RWPE1 (cell line): ENCODE measurements around the gene HOXD10.
A peak's percentile ranks its signal among the peaks of the same experiment; 100 is the strongest.

Experiments
- CTCF ChIA-PET: fragments of 350-600 bp; sonication (Branson Sonifier 250); formaldehyde crosslinking; extraction: SDS; loops from one replicate; lab custom pipeline; 2021; lab: Yijun Ruan, JAX
- POLR2A ChIA-PET: fragments of 400-600 bp; formaldehyde crosslinking; extraction: SDS; loops from one replicate; lab custom pipeline; 2020; ENCODE audit warnings: antibody characterized with exemption; ENCODE audit not compliant: low non-redundant PET; lab: Yijun Ruan, JAX
- DNase-seq: peaks from one replicate; pipeline ENCODE4 v3.0.0; 2012; ENCODE audit warnings: low spot score
- H3K27ac ChIP-seq: fragments of 450-650 bp; 2 replicates; pipeline ENCODE4 v1.5.1; 2017
- TF ChIP-seq, protein P1 (sequence below): fragments of 450-650 bp; conservative IDR thresholded peaks from 2 replicates; pipeline ENCODE4 v1.5.1; 2017; ENCODE audit warnings: low read depth, mild to moderate bottlenecking

The HOXD10 gene

DNA sequence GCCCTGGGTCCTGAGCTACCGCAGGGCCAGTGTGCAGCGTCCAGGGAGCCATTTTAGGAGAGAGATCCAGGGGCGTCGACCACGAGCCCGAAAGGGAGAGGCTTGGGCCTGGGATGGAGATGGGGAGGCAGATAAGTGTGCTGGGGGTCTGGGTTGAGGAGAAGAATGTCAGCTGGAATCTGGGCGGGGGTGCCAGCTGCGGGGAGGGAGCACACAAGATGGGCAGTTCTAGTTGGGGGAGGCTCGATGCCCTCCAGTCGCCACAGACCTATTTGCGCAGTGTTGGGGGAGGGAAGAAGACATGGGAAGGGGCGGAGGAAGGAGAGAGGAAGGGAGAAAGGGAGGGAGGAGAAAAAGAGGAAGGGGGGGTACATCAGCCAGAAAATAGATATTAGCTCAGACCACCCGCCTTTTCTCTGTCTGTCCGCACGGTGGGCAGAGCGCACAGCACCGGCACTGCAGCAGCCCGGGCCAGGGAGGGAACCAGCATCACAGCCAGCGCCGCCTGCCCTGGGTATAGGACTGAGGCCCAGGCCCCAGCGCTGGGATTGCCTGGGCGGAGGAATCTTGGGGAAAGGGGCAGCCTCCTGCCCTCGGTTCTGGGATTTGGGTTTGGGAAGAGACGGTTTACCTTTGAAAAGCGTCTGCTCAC, 11.4 kb upstream of the HOXD10 start:
- DNase-seq: no peak
- TF ChIP-seq, protein P1, sequence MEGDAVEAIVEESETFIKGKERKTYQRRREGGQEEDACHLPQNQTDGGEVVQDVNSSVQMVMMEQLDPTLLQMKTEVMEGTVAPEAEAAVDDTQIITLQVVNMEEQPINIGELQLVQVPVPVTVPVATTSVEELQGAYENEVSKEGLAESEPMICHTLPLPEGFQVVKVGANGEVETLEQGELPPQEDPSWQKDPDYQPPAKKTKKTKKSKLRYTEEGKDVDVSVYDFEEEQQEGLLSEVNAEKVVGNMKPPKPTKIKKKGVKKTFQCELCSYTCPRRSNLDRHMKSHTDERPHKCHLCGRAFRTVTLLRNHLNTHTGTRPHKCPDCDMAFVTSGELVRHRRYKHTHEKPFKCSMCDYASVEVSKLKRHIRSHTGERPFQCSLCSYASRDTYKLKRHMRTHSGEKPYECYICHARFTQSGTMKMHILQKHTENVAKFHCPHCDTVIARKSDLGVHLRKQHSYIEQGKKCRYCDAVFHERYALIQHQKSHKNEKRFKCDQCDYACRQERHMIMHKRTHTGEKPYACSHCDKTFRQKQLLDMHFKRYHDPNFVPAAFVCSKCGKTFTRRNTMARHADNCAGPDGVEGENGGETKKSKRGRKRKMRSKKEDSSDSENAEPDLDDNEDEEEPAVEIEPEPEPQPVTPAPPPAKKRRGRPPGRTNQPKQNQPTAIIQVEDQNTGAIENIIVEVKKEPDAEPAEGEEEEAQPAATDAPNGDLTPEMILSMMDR: no peak
- ChIA-PET CTCF (interaction anchor here (0.7 to 1.3 kb wide), 4 partner anchors 12 to 709 kb away, joined by 3 to 5 read pairs (median 4); no protein-coding TSS in a partner anchor), POLR2A (no interaction called here)
- peak overlapping the region; percentile 98 for H3K27ac ChIP-seq

DNA sequence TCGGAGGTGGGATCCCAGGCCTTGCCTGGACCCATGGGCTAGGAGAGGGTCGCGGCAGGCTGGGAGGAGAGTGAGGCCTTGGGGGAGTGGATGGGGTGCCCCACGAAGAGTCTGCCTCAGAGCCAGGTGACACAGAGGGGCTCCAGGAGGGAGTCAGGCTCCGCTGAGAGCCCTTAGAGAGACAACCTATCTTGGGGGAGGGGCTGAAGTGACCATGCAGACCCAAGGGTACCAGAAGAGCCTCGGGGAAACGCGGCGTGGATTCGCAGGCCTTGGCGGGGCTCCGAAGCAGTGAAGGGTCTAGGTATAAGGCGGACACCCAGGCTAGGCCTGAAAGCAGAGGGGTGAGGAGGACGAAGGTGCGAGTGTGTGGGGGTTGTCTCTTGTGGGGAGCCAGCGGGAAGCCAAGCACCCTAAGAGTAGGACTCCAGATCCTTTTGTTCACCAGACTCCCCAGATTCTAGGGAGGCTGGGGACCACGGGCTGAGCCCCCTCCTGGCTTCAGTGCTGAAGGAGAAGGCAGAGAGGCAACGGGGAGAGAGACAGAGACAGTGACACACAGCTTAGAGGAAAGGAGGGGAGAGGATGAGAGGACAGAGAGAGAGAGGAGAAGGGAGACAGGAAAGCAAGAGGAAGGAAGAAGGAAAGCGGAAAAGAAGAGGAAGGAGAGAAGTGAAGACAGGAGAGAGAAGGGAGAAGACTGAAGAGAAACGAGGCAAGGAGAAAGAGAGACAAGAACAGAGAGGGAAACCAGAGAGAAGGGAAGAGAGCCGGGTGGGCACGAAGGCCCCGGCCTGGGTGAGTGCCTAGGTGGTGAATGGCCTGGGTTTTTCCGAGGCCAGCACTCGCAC, 10.6 kb upstream of the HOXD10 start:
- POLR2A ChIA-PET: interaction anchor here (0.6 to 1.3 kb wide), 3 partner anchors 9 to 14 kb away, joined by 3 to 4 read pairs (median 3); no protein-coding TSS in a partner anchor
- TF ChIP-seq, protein P1: no peak
- H3K27ac ChIP-seq: peak overlapping the region; percentile 98
- DNase-seq: no peak
- CTCF ChIA-PET: interaction anchor here (0.6 kb wide), 1 partner anchor 365 kb away, joined by 3 read pairs; no protein-coding TSS in a partner anchor

DNA sequence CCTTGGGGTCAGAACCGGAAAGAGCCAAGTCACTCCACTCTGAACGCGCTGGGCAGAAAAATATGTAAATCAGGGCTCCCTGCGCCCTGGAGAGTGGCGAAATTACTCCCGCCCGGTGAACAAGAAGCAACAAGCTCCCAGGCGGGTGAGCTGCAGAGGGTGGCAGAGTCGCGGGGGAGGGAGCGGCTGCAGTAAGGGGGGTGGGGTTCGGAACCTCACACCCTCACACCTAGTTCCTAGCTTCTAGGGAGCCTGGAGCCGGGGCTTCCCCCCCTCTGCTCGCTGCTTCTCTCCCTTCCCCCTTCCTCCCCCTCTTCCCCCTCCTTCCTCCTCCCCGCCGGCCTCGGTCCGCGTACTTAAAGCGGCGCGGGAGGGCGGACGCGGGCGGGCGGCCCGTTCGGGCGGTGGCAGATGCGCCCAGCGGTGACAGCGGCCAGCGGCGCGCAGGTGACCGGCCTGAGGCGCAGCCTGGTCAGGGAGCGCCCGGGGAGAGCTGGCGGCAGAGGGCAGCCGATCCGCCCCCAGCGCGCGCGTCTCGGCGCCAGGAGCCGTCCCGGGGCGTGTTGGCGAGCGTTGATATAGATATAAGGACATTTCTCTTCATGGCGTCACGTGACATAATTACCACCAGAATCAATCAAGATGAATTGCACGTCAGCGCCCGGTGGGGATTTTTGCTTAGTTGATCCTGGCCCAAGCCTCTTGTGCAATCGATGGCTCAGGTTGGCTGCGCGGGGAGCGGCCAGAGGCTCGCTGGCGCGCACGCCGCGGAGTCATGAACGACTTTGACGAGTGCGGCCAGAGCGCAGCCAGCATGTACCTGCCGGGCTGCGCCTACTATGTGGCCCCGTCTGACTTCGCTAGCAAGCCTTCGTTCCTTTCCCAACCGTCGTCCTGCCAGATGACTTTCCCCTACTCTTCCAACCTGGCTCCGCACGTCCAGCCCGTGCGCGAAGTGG, 9.7 kb upstream of the HOXD10 start, which contains the start of gene HOXD11:
Gene HOXD11 (plus strand): TSS at position 700 of the 959 bp plus-strand sequence. CDS start 76 bp downstream, at position 776.
- H3K27ac ChIP-seq: peak within 1 kb of the TSS; percentile 98
- CTCF ChIA-PET: interaction anchor here (0.6 kb wide), 1 partner anchor 18 kb away, joined by 4 read pairs; no protein-coding TSS in a partner anchor
- POLR2A ChIA-PET: interaction anchor here (0.6 to 1.3 kb wide), 3 partner anchors 10 to 13 kb away, joined by 3 to 4 read pairs (median 3); no protein-coding TSS in a partner anchor
- TF ChIP-seq, protein P1: no peak
- DNase-seq: peak; percentile 98

DNA sequence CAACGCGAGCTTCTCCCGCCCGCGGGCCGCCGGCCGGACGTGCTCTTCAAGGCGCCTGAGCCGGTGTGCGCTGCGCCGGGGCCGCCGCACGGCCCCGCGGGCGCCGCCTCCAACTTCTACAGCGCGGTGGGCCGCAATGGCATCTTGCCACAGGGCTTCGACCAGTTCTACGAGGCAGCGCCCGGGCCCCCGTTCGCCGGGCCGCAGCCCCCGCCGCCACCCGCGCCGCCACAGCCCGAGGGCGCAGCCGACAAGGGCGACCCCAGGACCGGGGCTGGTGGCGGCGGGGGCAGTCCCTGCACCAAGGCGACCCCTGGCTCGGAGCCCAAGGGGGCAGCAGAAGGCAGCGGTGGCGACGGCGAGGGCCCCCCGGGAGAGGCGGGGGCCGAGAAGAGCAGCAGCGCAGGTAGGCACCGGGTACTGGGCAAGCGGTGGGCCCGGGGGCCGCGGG, 8.8 kb upstream of the HOXD10 start:
- no peak for DNase-seq
- ChIA-PET POLR2A (no interaction called here), CTCF (no interaction called here)
- TF ChIP-seq, protein P1: no peak
- H3K27ac ChIP-seq: peak overlapping the region; percentile 98

DNA sequence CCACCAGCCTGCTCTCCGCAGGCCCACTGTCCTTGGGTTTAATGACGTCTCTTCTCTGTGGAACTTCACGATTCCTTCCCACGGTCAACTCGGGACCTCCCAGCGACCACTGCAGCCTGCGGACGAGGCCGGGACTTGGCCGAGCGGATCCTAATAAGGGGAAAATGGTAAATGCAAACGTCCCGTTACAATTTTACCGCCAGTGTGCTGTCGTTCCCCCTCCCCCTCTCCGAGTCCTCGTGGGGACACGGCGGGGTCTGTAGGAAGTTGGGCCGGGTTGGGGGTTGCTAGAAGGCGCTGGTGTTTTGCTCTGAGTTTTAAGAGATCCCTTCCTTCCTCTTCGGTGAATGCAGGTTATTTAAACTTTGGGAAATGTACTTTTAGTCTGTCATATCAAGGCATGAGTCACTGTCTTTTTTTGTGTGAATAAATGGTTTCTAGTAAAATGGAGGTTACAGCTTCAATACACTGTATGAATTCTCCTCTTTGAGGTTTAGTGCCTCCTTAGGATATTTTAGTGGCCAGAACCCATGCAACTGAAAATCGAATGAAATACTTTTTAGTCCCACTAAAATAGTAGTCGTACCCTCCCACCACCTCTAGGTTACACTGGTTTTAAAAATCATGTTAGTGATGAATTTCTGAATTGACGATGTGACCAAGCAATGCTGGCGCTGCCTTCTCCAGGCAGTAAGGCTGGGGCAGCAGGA, 7.2 kb upstream of the HOXD10 start:
- TF ChIP-seq, protein P1: no peak
- POLR2A ChIA-PET: no interaction called here
- peak overlapping the region; percentile 98 for H3K27ac ChIP-seq
- DNase-seq: no peak
- CTCF ChIA-PET: interaction anchor here (0.6 to 1.4 kb wide), 2 partner anchors 12 to 17 kb away, joined by 4 to 7 read pairs; no protein-coding TSS in a partner anchor
